Measurements from ENCODE around the gene PRKCE. TPM values are rescaled to one million over a fixed set of nuclear protein-coding genes. Genes with fewer than 3 reads are reported as not detected.

Gene PRKCE
- total RNA-seq, 1 experiment from 2014 or later: 14.8 TPM

GRCh38 chr2:45962177-45962921 is 310.9 kb downstream of the PRKCE start:
- H4K20me1 ChIP-seq (ENCODE audit: insufficient read depth): no peaks in the 10 kb centered on the region
- ChIA-PET POLR2A (interaction anchor here (1.1 to 2.9 kb wide), 5 partner anchors 11 to 26 kb away, joined by 4 to 13 read pairs (median 6); no protein-coding TSS in a partner anchor), CTCF (interaction anchor here (0.8 to 3.2 kb wide), 4 partner anchors 19 to 26 kb away, joined by 3 to 11 read pairs (median 4); no protein-coding TSS in a partner anchor), RAD21 (ENCODE audit: low non-redundant PET in 1 of 2, low total read pairs in 2 of 2, uncharacterized antibody in 2 of 2, unreplicated experiment in 2 of 2) (no interaction called here)
- TF ChIP-seq ZBTB33 (IDR thresholded peaks at IDR 0.05; ENCODE audit: extremely low read depth, insufficient replicate concordance, low read length) (peak; percentile 55), FOSL1 (IDR thresholded peaks at IDR 0.05; ENCODE audit: low read depth) (peak; percentile 40; the same call in 1 of the 2 replicates), JUND (IDR thresholded peaks at IDR 0.05) (peak; percentile 60), CBX3 (IDR thresholded peaks at IDR 0.05; ENCODE audit: low read depth) (peak; percentile 85), SRF (IDR thresholded peaks at IDR 0.05; ENCODE audit: low read depth) (no peak), SP1 (IDR thresholded peaks at IDR 0.05; ENCODE audit: low read depth) (peak; percentile 70), CEBPB (IDR thresholded peaks at IDR 0.05; ENCODE audit: low read depth) (peak; percentile 38; the same call in 1 of the 2 replicates), MAX (IDR thresholded peaks at IDR 0.05) (peak; percentile 84), TCF7L2 (IDR thresholded peaks at IDR 0.05; ENCODE audit: borderline replicate concordance, extremely low read depth, insufficient read depth, insufficient read length) (no peak), ATF3 (IDR thresholded peaks at IDR 0.05) (no peak), ZFX (IDR thresholded peaks at IDR 0.05) (no peak; the same call in 1 of the 2 replicates), SIN3A (IDR thresholded peaks at IDR 0.05; ENCODE audit: low read depth) (no peak; the same call in 1 of the 2 replicates), POLR2AphosphoS5 (IDR thresholded peaks at IDR 0.05; ENCODE audit: low read depth, low read length) (peak; percentile 76), EGR1 (IDR thresholded peaks at IDR 0.05; ENCODE audit: low read depth) (peak; percentile 97), YY1 (IDR thresholded peaks at IDR 0.05; ENCODE audit: extremely low read depth, insufficient replicate concordance, low read depth, low read length) (no peak)
- H3K79me2 ChIP-seq (ENCODE audit: insufficient read depth, low read length): no peaks in the 10 kb centered on the region
- no peaks in the 10 kb centered on the region for H3K36me3 ChIP-seq (ENCODE audit: control insufficient read depth in 1 of 2, insufficient read depth in 2 of 2, low read length in 2 of 2)
- no TSS peak for BruUV-seq (replicated peaks)
- no peaks in the 10 kb centered on the region for H3K27me3 ChIP-seq (ENCODE audit: insufficient read depth, low read length)
- no peak overlapping the region for H2AFZ ChIP-seq (ENCODE audit: low read depth, low read length, poor library complexity, severe bottlenecking)
- no peaks in the 10 kb centered on the region for H3K9me2 ChIP-seq (ENCODE audit: insufficient read depth)
- peak overlapping the region; percentile 63 for H3K9ac ChIP-seq (ENCODE audit: low read length)
- ATAC-seq: peak; percentile 31
- intact Hi-C loops (cut with micrococcal nuclease): no loop called here
- H3K4me3 ChIP-seq (replicated peaks in 1 of 2; ENCODE audit: low read depth in 1 of 2, low read length in 2 of 2): peak overlapping the region; percentile 9 to 20; a peak in 3 of 4 replicates
- DNase-seq (ENCODE audit: low read depth, low spot score): peak; percentile 68
- no peaks in the 10 kb centered on the region for H3K9me3 ChIP-seq (ENCODE audit: control insufficient read depth in 1 of 2, insufficient read depth in 1 of 2, low read depth in 1 of 2, low read length in 2 of 2)
- peaks cover 64 to 84% of the 10 kb centered on the region in 2 experiments for H3K4me1 ChIP-seq (ENCODE audit: control insufficient read depth in 1 of 2, insufficient read depth in 2 of 2, low read length in 2 of 2)
- peak overlapping the region; percentile 71 for H3K4me2 ChIP-seq (ENCODE audit: low read length)
- H3K27ac ChIP-seq (ENCODE audit: low read depth, low read length): peak overlapping the region; percentile 90
